Panc1 (cell line): ENCODE measurements around the gene NOP53.

Source experiments
- POLR2AphosphoS5 ChIP-seq: IDR thresholded peaks from 2 replicates; pipeline ENCODE4 v1.6.1; 2012; ENCODE audit warnings: mild to moderate bottlenecking, low read depth, low read length, moderate library complexity
- TF ChIP-seq, protein P1 (sequence below), 2 experiments: IDR thresholded peaks; 2 replicates each; pipeline ENCODE4 v1.6.1; 2011 to 2012; ENCODE audit warnings: low read depth in 2 of 2, control low read depth in 1 of 2, low read length in 1 of 2, mild to moderate bottlenecking in 1 of 2, moderate library complexity in 1 of 2; ENCODE audit not compliant: insufficient read depth in 1 of 2

DNA sequence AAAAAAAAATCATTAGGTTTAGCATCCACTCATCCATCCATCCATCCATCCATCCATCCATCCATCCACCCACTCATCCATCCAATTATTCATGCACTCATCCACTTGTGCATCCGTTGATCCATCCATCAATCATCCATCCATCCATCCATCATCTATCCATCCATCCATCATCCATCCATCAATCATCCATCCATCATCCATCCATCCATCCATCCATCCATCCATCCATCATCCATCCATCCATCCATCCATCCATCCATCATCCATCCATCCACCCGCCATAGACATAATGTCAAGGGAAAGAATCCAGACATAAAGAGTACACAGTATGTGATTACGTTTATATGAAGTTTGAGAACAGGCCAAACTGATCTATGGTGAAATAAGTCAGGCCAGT, 24.2 kb downstream of the NOP53 start:
- no peak for TF ChIP-seq POLR2AphosphoS5
- TF ChIP-seq, protein P1, sequence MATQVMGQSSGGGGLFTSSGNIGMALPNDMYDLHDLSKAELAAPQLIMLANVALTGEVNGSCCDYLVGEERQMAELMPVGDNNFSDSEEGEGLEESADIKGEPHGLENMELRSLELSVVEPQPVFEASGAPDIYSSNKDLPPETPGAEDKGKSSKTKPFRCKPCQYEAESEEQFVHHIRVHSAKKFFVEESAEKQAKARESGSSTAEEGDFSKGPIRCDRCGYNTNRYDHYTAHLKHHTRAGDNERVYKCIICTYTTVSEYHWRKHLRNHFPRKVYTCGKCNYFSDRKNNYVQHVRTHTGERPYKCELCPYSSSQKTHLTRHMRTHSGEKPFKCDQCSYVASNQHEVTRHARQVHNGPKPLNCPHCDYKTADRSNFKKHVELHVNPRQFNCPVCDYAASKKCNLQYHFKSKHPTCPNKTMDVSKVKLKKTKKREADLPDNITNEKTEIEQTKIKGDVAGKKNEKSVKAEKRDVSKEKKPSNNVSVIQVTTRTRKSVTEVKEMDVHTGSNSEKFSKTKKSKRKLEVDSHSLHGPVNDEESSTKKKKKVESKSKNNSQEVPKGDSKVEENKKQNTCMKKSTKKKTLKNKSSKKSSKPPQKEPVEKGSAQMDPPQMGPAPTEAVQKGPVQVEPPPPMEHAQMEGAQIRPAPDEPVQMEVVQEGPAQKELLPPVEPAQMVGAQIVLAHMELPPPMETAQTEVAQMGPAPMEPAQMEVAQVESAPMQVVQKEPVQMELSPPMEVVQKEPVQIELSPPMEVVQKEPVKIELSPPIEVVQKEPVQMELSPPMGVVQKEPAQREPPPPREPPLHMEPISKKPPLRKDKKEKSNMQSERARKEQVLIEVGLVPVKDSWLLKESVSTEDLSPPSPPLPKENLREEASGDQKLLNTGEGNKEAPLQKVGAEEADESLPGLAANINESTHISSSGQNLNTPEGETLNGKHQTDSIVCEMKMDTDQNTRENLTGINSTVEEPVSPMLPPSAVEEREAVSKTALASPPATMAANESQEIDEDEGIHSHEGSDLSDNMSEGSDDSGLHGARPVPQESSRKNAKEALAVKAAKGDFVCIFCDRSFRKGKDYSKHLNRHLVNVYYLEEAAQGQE (IDR thresholded peaks at IDR 0.05; ENCODE audit: insufficient read depth in 1 of 2, low read depth in 2 of 2, low read length in 1 of 2), result no peak
